ENCODE measurements around the gene PLXNB2. TPM values are rescaled to one million over a fixed set of nuclear protein-coding genes. Genes with fewer than 3 reads are reported as not detected.
A peak's percentile ranks its signal among the peaks of the same experiment; 100 is the strongest.

The PLXNB2 gene
- total RNA-seq, 1 donor from 2014 or later: 352 TPM

DNA sequence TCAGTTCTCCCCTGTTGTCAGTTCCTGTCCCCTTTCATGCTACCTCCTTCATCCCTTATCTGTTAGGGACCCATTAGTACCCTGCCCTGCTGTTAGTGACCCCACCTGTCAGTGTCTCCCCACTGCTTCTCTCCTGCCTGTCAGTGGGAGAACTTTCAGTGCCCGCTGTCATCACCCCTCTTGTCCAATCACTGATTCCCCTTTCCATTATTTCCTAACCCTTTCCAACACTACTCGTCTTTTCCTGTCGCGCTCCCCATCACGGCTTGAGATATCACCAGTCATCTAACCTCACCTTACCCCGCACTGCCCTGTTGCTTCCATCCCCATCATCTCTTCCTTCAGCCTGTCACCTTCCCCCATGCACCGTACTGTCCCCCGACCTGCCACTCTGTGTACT lies 39.7 kb upstream of the PLXNB2 start:
- DNase-seq (ENCODE audit: extremely low spot score, unreplicated experiment): no peak
- H3K4me3 Mint-ChIP-seq: no peak overlapping the region
- no peaks in the 10 kb centered on the region for H3K27me3 Mint-ChIP-seq
- H3K9me3 Mint-ChIP-seq: no peaks in the 10 kb centered on the region
- H3K27ac Mint-ChIP-seq: no peak overlapping the region
- peaks cover 4% of the 10 kb centered on the region for H3K4me1 Mint-ChIP-seq (ENCODE audit: unreplicated experiment)
- TF ChIP-seq, protein P1, sequence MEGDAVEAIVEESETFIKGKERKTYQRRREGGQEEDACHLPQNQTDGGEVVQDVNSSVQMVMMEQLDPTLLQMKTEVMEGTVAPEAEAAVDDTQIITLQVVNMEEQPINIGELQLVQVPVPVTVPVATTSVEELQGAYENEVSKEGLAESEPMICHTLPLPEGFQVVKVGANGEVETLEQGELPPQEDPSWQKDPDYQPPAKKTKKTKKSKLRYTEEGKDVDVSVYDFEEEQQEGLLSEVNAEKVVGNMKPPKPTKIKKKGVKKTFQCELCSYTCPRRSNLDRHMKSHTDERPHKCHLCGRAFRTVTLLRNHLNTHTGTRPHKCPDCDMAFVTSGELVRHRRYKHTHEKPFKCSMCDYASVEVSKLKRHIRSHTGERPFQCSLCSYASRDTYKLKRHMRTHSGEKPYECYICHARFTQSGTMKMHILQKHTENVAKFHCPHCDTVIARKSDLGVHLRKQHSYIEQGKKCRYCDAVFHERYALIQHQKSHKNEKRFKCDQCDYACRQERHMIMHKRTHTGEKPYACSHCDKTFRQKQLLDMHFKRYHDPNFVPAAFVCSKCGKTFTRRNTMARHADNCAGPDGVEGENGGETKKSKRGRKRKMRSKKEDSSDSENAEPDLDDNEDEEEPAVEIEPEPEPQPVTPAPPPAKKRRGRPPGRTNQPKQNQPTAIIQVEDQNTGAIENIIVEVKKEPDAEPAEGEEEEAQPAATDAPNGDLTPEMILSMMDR (conservative IDR thresholded peaks at IDR 0.05): no peak
- H3K36me3 Mint-ChIP-seq: no peaks in the 10 kb centered on the region

DNA sequence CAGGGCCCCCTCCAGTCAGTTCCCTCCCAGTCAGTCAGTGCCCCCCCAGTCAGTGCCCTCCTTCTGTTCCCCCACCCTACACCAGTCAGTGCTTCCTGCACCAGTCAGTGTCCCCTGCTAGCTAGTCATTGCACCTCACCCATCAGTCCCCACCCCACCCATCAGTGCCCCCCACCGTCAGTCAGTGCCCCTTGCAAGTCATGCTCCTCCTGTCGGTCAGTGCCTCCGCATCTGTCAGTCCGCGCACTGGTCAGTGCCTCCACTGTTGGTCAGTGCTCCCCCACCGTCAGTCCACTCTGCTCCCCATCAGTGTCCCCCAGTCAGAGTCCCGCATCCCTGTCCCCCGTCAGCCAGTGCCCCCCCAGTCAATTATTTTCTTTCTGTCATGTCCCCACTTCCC lies 39.0 kb upstream of the PLXNB2 start:
- Mint-ChIP-seq H3K27ac (no peak overlapping the region), H3K27me3 (no peaks in the 10 kb centered on the region), H3K4me3 (no peak overlapping the region), H3K4me1 (ENCODE audit: unreplicated experiment) (peaks cover 5% of the 10 kb centered on the region), H3K9me3 (no peaks in the 10 kb centered on the region), H3K36me3 (no peaks in the 10 kb centered on the region)
- DNase-seq (ENCODE audit: extremely low spot score, unreplicated experiment): no peak
- TF ChIP-seq, protein P1 (conservative IDR thresholded peaks at IDR 0.05): no peak

DNA sequence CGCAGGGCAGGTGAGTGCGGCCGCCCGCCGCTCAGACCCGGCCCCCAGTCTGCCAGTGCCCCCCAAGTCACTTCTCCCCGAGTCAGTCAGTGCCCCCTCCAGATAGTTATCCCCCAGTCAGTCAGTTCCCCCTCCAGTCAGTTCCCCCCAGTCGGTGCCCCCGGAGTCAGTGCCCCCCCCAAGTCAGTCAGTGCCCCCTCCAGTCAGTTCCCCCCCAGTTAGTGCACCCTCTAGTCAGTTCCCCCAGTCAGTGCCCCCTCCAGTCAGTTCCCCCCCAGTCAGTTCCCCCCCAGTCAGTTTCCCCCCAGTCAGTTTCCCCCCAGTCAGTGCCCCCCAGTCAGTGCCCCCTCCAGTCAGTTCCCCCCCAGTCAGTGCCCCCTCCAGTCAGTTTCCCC lies 36.1 kb upstream of the PLXNB2 start:
- H3K36me3 Mint-ChIP-seq: no peaks in the 10 kb centered on the region
- H3K27me3 Mint-ChIP-seq: no peaks in the 10 kb centered on the region
- H3K9me3 Mint-ChIP-seq: no peaks in the 10 kb centered on the region
- H3K27ac Mint-ChIP-seq: no peak overlapping the region
- TF ChIP-seq, protein P1 (conservative IDR thresholded peaks at IDR 0.05): no peak
- DNase-seq (ENCODE audit: extremely low spot score, unreplicated experiment): no peak
- H3K4me3 Mint-ChIP-seq: no peak overlapping the region
- H3K4me1 Mint-ChIP-seq (ENCODE audit: unreplicated experiment): peaks cover 5% of the 10 kb centered on the region

DNA sequence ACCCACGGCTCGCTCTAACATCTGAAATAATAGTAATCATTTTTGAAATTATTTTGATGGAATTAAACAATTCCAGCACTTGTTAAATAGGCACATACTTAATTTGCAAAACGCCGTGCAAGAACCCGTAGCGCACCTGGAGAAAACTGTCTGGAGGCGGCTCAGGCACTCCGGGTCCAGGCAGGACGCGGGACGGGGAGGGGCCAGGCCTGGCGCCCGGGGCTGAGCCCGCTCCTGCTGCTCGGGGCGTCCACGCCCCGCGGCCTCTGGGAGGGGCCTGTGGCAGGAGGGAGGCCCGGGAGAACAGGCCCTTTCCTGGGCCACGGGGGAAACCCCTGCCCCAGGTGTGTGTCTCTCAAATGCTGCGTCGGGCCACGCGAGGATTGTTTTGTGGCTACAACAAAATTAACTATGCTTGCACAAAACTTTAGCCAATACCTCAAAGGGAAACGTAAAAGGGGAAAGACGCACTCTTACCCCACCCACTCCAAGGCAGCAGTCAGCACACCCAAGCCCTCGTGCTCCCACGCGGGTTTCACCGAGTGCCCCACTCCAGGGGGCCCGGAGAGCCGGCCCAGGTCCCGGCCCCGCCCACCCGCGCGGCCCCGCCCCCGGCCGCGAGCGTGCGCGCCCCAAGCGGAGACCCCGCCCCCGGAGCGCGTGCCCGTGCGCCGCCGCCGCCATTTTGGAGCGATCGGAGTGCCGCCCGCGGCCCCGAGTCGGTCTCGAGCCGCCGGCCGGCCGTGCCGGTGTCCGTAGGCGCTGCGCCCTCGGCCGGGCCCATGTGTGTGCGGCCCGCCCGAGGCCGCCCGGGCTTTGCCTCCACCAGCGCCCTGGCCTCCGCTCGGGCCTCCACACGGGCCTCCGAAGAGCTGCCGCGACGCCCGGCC lies 35.5 kb upstream of the PLXNB2 start, which contains the start of gene PPP6R2:
Gene PPP6R2 (plus strand): TSS at position 677 of the 890 bp plus-strand sequence. CDS start 50,582 bp downstream, outside the sequence.
- H3K27me3 Mint-ChIP-seq: no peaks in the 10 kb centered on the region
- peak within 1 kb of the TSS; percentile 92 for H3K27ac Mint-ChIP-seq
- peak; percentile 91 for DNase-seq (ENCODE audit: extremely low spot score, unreplicated experiment)
- TF ChIP-seq, protein P1 (conservative IDR thresholded peaks at IDR 0.05): peak; percentile 55
- H3K9me3 Mint-ChIP-seq: no peaks in the 10 kb centered on the region
- H3K36me3 Mint-ChIP-seq: no peaks in the 10 kb centered on the region
- H3K4me3 Mint-ChIP-seq: peak within 1 kb of the TSS; percentile 90
- H3K4me1 Mint-ChIP-seq (ENCODE audit: unreplicated experiment): peaks cover 5% of the 10 kb centered on the region

DNA sequence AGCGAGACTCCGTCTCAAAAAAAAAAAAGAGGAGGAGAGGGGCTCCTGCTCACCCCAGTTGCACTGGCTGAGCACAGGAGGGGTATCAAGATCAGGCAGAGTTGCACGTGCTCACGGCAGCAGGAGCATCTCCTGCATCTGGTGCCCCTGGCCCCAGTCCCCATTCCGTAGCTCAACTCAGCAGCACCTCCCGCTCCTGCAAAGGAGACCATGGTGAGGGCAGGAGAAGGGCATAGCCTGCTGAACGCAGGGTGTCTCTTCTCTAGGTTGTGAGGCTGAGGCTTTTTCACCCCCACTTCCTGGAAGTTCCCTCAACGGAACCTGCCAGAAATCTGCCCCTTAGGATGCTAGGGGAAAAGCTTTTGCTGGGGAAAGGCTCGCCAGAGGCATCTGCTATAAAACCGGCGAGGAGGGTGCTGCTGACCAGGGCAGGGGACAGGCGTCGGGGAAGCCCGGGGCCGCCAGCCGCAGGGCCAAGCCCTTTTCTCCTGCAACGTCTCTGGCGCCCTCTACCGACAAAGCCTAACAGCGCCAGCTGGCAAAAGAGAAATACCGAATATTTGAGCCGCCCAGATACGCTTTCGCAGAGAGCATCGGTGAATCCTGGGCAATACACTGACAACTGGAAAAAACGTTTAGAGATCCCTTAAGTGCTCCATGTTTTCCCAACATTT lies 34.7 kb upstream of the PLXNB2 start:
- peak; percentile 92 for DNase-seq (ENCODE audit: extremely low spot score, unreplicated experiment)
- H3K4me3 Mint-ChIP-seq: peak overlapping the region; percentile 90
- H3K4me1 Mint-ChIP-seq (ENCODE audit: unreplicated experiment): peaks cover 5% of the 10 kb centered on the region
- H3K36me3 Mint-ChIP-seq: no peaks in the 10 kb centered on the region
- TF ChIP-seq, protein P1 (conservative IDR thresholded peaks at IDR 0.05): peak; percentile 99
- H3K27ac Mint-ChIP-seq: peak overlapping the region; percentile 92
- H3K9me3 Mint-ChIP-seq: no peaks in the 10 kb centered on the region
- no peaks in the 10 kb centered on the region for H3K27me3 Mint-ChIP-seq

Measured in type B pancreatic cell (in vitro differentiated cells).